Liver (tissue), 9 donors: ENCODE measurements around the gene CMIP. TPM values are rescaled to one million over a fixed set of nuclear protein-coding genes. Genes with fewer than 3 reads are reported as not detected.

Source experiments
- DNase-seq: peaks from one replicate; pipeline ENCODE4 v3.0.0-alpha.2; 2017; ENCODE audit warnings: low spot score
- H3K27ac ChIP-seq, 2 donors: one replicate each; pipeline ENCODE4 v1.7.0; 2013; ENCODE audit warnings: inconsistent platforms in 2 of 2, low read length in 2 of 2, control low read depth in 1 of 2, low read depth in 1 of 2, mild to moderate bottlenecking in 1 of 2
- H3K27me3 ChIP-seq, 4 donors: one replicate each; pipeline versions ENCODE4 v1.6.1 to v1.7.0; 2013; ENCODE audit warnings: low read length in 3 of 4, inconsistent platforms in 1 of 4, mild to moderate bottlenecking in 1 of 4, moderate library complexity in 1 of 4; ENCODE audit not compliant: control insufficient read depth in 4 of 4, insufficient read depth in 4 of 4
- H3K36me3 ChIP-seq, 4 donors: one replicate each; pipeline versions ENCODE4 v1.6.1 to v1.7.0; 2013; ENCODE audit warnings: low read length in 3 of 4, mild to moderate bottlenecking in 3 of 4, low read depth in 1 of 4, moderate library complexity in 1 of 4; ENCODE audit not compliant: control insufficient read depth in 4 of 4, insufficient read depth in 3 of 4
- H3K4me1 ChIP-seq, 4 donors: one replicate each; pipeline versions ENCODE4 v1.6.1 to v1.7.0; 2013; ENCODE audit warnings: low read length in 3 of 4, mild to moderate bottlenecking in 3 of 4, moderate library complexity in 1 of 4; ENCODE audit not compliant: control insufficient read depth in 4 of 4, insufficient read depth in 4 of 4
- H3K4me3 ChIP-seq, 3 donors: one replicate each; pipeline versions ENCODE4 v1.6.1 to v1.7.0; 2013; ENCODE audit warnings: low read length in 3 of 3, control low read depth in 1 of 3, low read depth in 1 of 3, mild to moderate bottlenecking in 1 of 3
- H3K9ac ChIP-seq, 2 donors: one replicate each; pipeline ENCODE4 v1.7.0; 2013; ENCODE audit warnings: low read length in 2 of 2, mild to moderate bottlenecking in 2 of 2, moderate library complexity in 2 of 2, control low read depth in 1 of 2, low read depth in 1 of 2
- H3K9me3 ChIP-seq, 4 donors: one replicate each; pipeline versions ENCODE4 v1.6.1 to v1.7.0; 2013; ENCODE audit warnings: low read length in 3 of 4; ENCODE audit not compliant: control insufficient read depth in 4 of 4
- EGR1 ChIP-seq, 2 donors: IDR thresholded peaks; 2 replicates each; pipeline ENCODE4 v1.6.1; 2016 to 2018; ENCODE audit warnings: antibody characterized with exemption in 2 of 2, low read depth in 2 of 2
- FOXA1 ChIP-seq: IDR thresholded peaks from 2 replicates; pipeline ENCODE4 v1.6.1; 2016; ENCODE audit warnings: antibody characterized with exemption
- FOXA2 ChIP-seq: IDR thresholded peaks from 2 replicates; pipeline ENCODE4 v1.6.1; 2016; ENCODE audit warnings: antibody characterized with exemption
- GABPA ChIP-seq, 2 donors: IDR thresholded peaks in 1 of 2; conservative IDR thresholded peaks in 1 of 2; 2 replicates each; pipeline ENCODE4 v1.6.1; 2016; ENCODE audit warnings: antibody characterized with exemption in 2 of 2, mild to moderate bottlenecking in 1 of 2, moderate library complexity in 1 of 2
- HNF4A ChIP-seq, 2 donors: conservative IDR thresholded peaks; 2 replicates each; pipeline ENCODE4 v1.6.1; 2016; ENCODE audit warnings: antibody characterized with exemption in 2 of 2, mild to moderate bottlenecking in 2 of 2
- HNF4G ChIP-seq: IDR thresholded peaks from 2 replicates; pipeline ENCODE4 v1.6.1; 2016; ENCODE audit warnings: antibody characterized with exemption
- JUND ChIP-seq, 2 donors: IDR thresholded peaks; 2 replicates each; pipeline ENCODE4 v1.6.1; 2016; ENCODE audit warnings: antibody characterized with exemption in 2 of 2
- NR2F2 ChIP-seq: IDR thresholded peaks from 2 replicates; pipeline ENCODE4 v1.6.1; 2016; ENCODE audit warnings: antibody characterized with exemption
- RAD21 ChIP-seq, 2 donors: IDR thresholded peaks; 2 replicates each; pipeline ENCODE4 v1.6.1; 2016; ENCODE audit warnings: antibody characterized with exemption in 2 of 2, mild to moderate bottlenecking in 2 of 2
- RXRA ChIP-seq, 2 donors: IDR thresholded peaks; 2 replicates each; pipeline ENCODE4 v1.6.1; 2017 to 2018; ENCODE audit warnings: antibody characterized with exemption in 2 of 2, mild to moderate bottlenecking in 1 of 2
- SP1 ChIP-seq: IDR thresholded peaks from 2 replicates; pipeline ENCODE4 v1.6.1; 2018; ENCODE audit warnings: antibody characterized with exemption, mild to moderate bottlenecking
- TAF1 ChIP-seq: conservative IDR thresholded peaks from 2 replicates; pipeline ENCODE4 v1.6.1; 2016; ENCODE audit warnings: antibody characterized with exemption, mild to moderate bottlenecking
- YY1 ChIP-seq: IDR thresholded peaks from 2 replicates; pipeline ENCODE4 v1.6.1; 2016; ENCODE audit warnings: antibody characterized with exemption, mild to moderate bottlenecking
- WGBS: extraction: QIAGEN DNeasy Blood & Tissue Kit; methylation state at CpG from one replicate; pipeline ENCODE4 v1.1.7; 2013; 5-methylcytosine and 5-hydroxymethylcytosine counted together
- polyA plus RNA-seq, 2 donors: library from polyadenylated mRNA; stranded (reverse) in 1 of 2; unstranded in 1 of 2; fragments of 200-250 nt in 1 of 2; fragments of >200 nt in 1 of 2; fragmentation: Nextera tagmentation in 1 of 2; extraction: Ambion mirVana in 1 of 2; gene quantifications; one replicate each; pipeline versions ENCODE4 v1.2.1 to v1.2.3, GENCODE V29; 2013 to 2015
- total RNA-seq, 2 donors: library from RNA; depleted of rRNA; stranded (reverse); fragments of >200 nt; gene quantifications; one replicate each; pipeline ENCODE4 v1.2.3, GENCODE V29; 2014
- TF ChIP-seq, protein P1 (sequence below): IDR thresholded peaks from 2 replicates; pipeline ENCODE4 v1.6.1; 2016; ENCODE audit warnings: antibody characterized with exemption, mild to moderate bottlenecking
- TF ChIP-seq, protein P2 (sequence below): IDR thresholded peaks from 2 replicates; pipeline ENCODE4 v1.6.1; 2016; ENCODE audit warnings: antibody characterized with exemption
- TF ChIP-seq, protein P3 (sequence below): IDR thresholded peaks from 2 replicates; pipeline ENCODE4 v1.6.1; 2016; ENCODE audit warnings: antibody characterized with exemption
- TF ChIP-seq, protein P4 (sequence below): fragments of 150-350 bp; IDR thresholded peaks from 2 replicates; pipeline ENCODE4 v1.5.1; 2017; ENCODE audit warnings: improper control_type of control experiment, low read depth, low read length; ENCODE audit not compliant: missing input control
- TF ChIP-seq, protein P5 (sequence below): IDR thresholded peaks from 2 replicates; pipeline ENCODE4 v1.6.1; 2016; ENCODE audit warnings: antibody characterized with exemption
- donor health status: healthy.
- donor health status: healthy.
- donor health status: healthy.
- donor health status: healthy.
- donor health status: healthy.

The CMIP gene
- total and polyA plus RNA-seq, 4 donors, result 1.7 to 15.6 (median 10.1) TPM

DNA sequence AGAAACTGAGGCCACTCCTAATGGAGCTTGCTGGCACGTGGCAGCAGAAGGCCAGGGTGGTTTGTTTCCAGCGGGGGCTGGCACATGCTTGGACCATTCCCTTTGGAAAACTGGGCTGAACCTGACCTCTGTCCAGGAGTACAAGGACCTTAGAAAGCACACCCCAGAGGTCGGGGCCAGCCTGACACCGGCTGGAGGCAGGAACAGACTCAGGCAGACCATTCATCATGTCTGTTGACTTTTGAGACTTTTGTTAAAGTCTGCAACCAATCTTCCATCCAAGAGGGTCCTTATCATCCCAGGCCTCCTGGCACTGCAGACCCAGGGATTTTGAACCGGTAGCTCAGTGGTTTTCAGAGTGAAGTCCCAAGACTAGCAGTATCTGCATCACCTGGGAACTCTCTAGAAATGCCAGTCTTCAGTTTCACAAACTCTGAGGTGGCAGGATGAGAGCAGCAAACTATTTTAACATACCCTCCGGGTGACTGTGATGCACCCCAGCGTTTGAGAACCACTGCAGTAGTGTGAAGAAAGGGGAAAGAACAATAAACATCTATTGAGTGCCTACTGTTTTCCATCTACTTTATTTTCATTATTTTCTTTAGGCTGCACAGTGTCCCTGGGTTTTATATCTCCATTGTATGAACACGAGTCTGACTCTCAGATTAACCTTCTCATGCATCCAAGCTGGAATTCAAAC is 189.2 kb downstream of the CMIP start:
- Histone ChIP-seq H3K9ac (no peak overlapping the region), H3K4me1 (peaks cover 19 to 47% (median 39%) of the 10 kb centered on the region in 4 donors), H3K36me3 (peaks cover 0 to 2% (median 0%) of the 10 kb centered on the region in 4 donors), H3K9me3 (no peaks in the 10 kb centered on the region), H3K27me3 (no peaks in the 10 kb centered on the region), H3K27ac (peak overlapping the region; percentile 40 to 44), H3K4me3 (no peak overlapping the region)
- TF ChIP-seq EGR1 (IDR thresholded peaks at IDR 0.05; ENCODE audit: low read depth in 2 of 2) (peak in 1 of 2 donors; percentile 74), GABPA (IDR thresholded peaks at IDR 0.05 in 1 of 2, conservative IDR thresholded peaks at IDR 0.05 in 1 of 2) (no peak), HNF4A (conservative IDR thresholded peaks at IDR 0.05) (peak; percentile 95 to 96), TAF1 (no peak), YY1 (peak; percentile 22), RXRA (IDR thresholded peaks at IDR 0.05) (peak; percentile 94 to 95), FOXA2 (no peak), SP1 (peak; percentile 61), RAD21 (IDR thresholded peaks at IDR 0.05) (peak in 1 of 2 donors; percentile 15), JUND (IDR thresholded peaks at IDR 0.05) (no peak), FOXA1 (no peak), HNF4G (peak; percentile 77), NR2F2 (peak; percentile 77)
- TF ChIP-seq, protein P1, sequence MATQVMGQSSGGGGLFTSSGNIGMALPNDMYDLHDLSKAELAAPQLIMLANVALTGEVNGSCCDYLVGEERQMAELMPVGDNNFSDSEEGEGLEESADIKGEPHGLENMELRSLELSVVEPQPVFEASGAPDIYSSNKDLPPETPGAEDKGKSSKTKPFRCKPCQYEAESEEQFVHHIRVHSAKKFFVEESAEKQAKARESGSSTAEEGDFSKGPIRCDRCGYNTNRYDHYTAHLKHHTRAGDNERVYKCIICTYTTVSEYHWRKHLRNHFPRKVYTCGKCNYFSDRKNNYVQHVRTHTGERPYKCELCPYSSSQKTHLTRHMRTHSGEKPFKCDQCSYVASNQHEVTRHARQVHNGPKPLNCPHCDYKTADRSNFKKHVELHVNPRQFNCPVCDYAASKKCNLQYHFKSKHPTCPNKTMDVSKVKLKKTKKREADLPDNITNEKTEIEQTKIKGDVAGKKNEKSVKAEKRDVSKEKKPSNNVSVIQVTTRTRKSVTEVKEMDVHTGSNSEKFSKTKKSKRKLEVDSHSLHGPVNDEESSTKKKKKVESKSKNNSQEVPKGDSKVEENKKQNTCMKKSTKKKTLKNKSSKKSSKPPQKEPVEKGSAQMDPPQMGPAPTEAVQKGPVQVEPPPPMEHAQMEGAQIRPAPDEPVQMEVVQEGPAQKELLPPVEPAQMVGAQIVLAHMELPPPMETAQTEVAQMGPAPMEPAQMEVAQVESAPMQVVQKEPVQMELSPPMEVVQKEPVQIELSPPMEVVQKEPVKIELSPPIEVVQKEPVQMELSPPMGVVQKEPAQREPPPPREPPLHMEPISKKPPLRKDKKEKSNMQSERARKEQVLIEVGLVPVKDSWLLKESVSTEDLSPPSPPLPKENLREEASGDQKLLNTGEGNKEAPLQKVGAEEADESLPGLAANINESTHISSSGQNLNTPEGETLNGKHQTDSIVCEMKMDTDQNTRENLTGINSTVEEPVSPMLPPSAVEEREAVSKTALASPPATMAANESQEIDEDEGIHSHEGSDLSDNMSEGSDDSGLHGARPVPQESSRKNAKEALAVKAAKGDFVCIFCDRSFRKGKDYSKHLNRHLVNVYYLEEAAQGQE, result no peak
- TF ChIP-seq, protein P2, sequence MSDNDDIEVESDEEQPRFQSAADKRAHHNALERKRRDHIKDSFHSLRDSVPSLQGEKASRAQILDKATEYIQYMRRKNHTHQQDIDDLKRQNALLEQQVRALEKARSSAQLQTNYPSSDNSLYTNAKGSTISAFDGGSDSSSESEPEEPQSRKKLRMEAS, result peak; percentile 83
- TF ChIP-seq, protein P3, sequence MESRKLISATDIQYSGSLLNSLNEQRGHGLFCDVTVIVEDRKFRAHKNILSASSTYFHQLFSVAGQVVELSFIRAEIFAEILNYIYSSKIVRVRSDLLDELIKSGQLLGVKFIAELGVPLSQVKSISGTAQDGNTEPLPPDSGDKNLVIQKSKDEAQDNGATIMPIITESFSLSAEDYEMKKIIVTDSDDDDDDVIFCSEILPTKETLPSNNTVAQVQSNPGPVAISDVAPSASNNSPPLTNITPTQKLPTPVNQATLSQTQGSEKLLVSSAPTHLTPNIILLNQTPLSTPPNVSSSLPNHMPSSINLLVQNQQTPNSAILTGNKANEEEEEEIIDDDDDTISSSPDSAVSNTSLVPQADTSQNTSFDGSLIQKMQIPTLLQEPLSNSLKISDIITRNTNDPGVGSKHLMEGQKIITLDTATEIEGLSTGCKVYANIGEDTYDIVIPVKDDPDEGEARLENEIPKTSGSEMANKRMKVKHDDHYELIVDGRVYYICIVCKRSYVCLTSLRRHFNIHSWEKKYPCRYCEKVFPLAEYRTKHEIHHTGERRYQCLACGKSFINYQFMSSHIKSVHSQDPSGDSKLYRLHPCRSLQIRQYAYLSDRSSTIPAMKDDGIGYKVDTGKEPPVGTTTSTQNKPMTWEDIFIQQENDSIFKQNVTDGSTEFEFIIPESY, result no peak
- TF ChIP-seq, protein P4, sequence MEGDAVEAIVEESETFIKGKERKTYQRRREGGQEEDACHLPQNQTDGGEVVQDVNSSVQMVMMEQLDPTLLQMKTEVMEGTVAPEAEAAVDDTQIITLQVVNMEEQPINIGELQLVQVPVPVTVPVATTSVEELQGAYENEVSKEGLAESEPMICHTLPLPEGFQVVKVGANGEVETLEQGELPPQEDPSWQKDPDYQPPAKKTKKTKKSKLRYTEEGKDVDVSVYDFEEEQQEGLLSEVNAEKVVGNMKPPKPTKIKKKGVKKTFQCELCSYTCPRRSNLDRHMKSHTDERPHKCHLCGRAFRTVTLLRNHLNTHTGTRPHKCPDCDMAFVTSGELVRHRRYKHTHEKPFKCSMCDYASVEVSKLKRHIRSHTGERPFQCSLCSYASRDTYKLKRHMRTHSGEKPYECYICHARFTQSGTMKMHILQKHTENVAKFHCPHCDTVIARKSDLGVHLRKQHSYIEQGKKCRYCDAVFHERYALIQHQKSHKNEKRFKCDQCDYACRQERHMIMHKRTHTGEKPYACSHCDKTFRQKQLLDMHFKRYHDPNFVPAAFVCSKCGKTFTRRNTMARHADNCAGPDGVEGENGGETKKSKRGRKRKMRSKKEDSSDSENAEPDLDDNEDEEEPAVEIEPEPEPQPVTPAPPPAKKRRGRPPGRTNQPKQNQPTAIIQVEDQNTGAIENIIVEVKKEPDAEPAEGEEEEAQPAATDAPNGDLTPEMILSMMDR, result no peak
- TF ChIP-seq, protein P5, sequence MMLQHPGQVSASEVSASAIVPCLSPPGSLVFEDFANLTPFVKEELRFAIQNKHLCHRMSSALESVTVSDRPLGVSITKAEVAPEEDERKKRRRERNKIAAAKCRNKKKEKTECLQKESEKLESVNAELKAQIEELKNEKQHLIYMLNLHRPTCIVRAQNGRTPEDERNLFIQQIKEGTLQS, result no peak
- DNase-seq, result no peak
- WGBS, result 47% methylated on average over 8 of the region's 8 CpGs
